BE2C (cell line): Measurements from ENCODE around the gene HAL.

Experiments
- DNase-seq: peaks from one replicate; pipeline ENCODE4 v3.0.0-alpha.2; 2020
- H3K27me3 ChIP-seq: fragments of 250-450 bp; sonication (Bioruptor Pico); 2 replicates; pipeline ENCODE4 v1.5.1; 2020; ENCODE audit warnings: mild to moderate bottlenecking
- H3K36me3 ChIP-seq: fragments of 250-450 bp; sonication (Bioruptor Pico); 2 replicates; pipeline ENCODE4 v1.5.1; 2020; ENCODE audit warnings: mild to moderate bottlenecking
- H3K4me1 ChIP-seq: fragments of 250-450 bp; sonication (Bioruptor Pico); 2 replicates; pipeline ENCODE4 v1.5.1; 2020
- H3K4me3 ChIP-seq: 2 replicates; pipeline ENCODE4 v1.5.1; 2011; ENCODE audit warnings: low read depth, low read length
- H3K9me3 ChIP-seq: fragments of 250-450 bp; sonication (Bioruptor Pico); 2 replicates; pipeline ENCODE4 v1.5.1; 2020
- TF ChIP-seq, protein P1 (sequence below): IDR thresholded peaks from 2 replicates; pipeline ENCODE4 v1.5.1; 2012; ENCODE audit warnings: mild to moderate bottlenecking, low read depth, low read length

HAL gene

GRCh38 chr12:95966287-95966870 lies 29.8 kb downstream of the HAL start:
- H3K4me3 ChIP-seq = no peak overlapping the region
- no peaks in the 10 kb centered on the region for H3K4me1 ChIP-seq
- DNase-seq = no peak
- no peaks in the 10 kb centered on the region for H3K36me3 ChIP-seq
- TF ChIP-seq, protein P1, sequence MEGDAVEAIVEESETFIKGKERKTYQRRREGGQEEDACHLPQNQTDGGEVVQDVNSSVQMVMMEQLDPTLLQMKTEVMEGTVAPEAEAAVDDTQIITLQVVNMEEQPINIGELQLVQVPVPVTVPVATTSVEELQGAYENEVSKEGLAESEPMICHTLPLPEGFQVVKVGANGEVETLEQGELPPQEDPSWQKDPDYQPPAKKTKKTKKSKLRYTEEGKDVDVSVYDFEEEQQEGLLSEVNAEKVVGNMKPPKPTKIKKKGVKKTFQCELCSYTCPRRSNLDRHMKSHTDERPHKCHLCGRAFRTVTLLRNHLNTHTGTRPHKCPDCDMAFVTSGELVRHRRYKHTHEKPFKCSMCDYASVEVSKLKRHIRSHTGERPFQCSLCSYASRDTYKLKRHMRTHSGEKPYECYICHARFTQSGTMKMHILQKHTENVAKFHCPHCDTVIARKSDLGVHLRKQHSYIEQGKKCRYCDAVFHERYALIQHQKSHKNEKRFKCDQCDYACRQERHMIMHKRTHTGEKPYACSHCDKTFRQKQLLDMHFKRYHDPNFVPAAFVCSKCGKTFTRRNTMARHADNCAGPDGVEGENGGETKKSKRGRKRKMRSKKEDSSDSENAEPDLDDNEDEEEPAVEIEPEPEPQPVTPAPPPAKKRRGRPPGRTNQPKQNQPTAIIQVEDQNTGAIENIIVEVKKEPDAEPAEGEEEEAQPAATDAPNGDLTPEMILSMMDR = no peak
- no peaks in the 10 kb centered on the region for H3K9me3 ChIP-seq
- H3K27me3 ChIP-seq = no peaks in the 10 kb centered on the region

GRCh38 chr12:95963096-95963495 lies 33.0 kb downstream of the HAL start:
- DNase-seq = no peak
- TF ChIP-seq, protein P1 = peak; percentile 33
- Histone ChIP-seq H3K9me3 (no peaks in the 10 kb centered on the region), H3K4me1 (no peaks in the 10 kb centered on the region), H3K36me3 (no peaks in the 10 kb centered on the region), H3K4me3 (no peak overlapping the region), H3K27me3 (no peaks in the 10 kb centered on the region)

- Histone ChIP-seq H3K36me3 (no peaks in the 10 kb centered on the region), H3K27me3 (no peaks in the 10 kb centered on the region), H3K4me1 (no peaks in the 10 kb centered on the region), H3K9me3 (no peaks in the 10 kb centered on the region), H3K4me3 (no peak overlapping the region)
- TF ChIP-seq, protein P1 = no peak
- no peak for DNase-seq
These were observed 33.9 kb downstream of the HAL start for GRCh38 chr12:95962222-95962621.

GRCh38 chr12:95960241-95960640 lies 35.9 kb downstream of the HAL start:
- H3K4me3 ChIP-seq = no peak overlapping the region
- H3K9me3 ChIP-seq = no peaks in the 10 kb centered on the region
- H3K4me1 ChIP-seq = no peaks in the 10 kb centered on the region
- no peaks in the 10 kb centered on the region for H3K27me3 ChIP-seq
- no peak for DNase-seq
- TF ChIP-seq, protein P1 = no peak
- no peaks in the 10 kb centered on the region for H3K36me3 ChIP-seq

- H3K4me3 ChIP-seq = no peak overlapping the region
- no peaks in the 10 kb centered on the region for H3K9me3 ChIP-seq
- no peaks in the 10 kb centered on the region for H3K36me3 ChIP-seq
- no peak for DNase-seq
- H3K27me3 ChIP-seq = no peaks in the 10 kb centered on the region
- H3K4me1 ChIP-seq = no peaks in the 10 kb centered on the region
- TF ChIP-seq, protein P1 = no peak
These were observed 37.0 kb downstream of the HAL start for GRCh38 chr12:95959107-95959506.

DNA sequence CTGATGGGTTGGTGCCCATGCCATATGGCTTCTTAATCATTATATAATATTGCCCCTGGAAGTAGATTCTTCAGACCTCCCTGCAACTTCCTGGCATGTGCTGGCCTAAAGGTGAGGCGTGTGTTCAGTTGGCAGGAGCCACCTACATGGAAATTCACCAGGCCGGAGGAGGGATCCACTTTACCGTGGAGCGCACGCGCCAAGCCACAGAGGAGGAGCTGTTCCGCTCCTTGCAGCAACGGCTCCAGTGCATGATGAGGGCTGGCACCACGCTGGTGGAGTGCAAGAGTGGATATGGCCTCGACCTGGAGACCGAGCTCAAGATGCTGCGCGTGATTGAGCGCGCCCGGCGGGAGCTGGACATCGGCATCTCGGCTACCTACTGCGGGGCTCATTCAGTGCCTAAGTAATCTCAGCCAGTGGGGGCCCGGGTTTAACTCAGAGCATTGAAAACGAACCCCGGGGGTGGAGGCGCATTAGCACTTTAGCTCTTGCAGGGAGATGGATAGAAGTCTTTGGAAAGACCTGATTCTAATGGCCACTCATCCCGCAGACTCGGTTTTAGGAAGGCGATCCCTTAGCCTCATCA lies 39.5 kb downstream of the HAL start:
- Histone ChIP-seq H3K4me1 (no peaks in the 10 kb centered on the region), H3K4me3 (no peak overlapping the region), H3K9me3 (no peaks in the 10 kb centered on the region), H3K36me3 (no peaks in the 10 kb centered on the region), H3K27me3 (no peaks in the 10 kb centered on the region)
- no peak for DNase-seq
- TF ChIP-seq, protein P1 = no peak
